Measurements from ENCODE around the gene PI4KA. TPM values are rescaled to one million over a fixed set of nuclear protein-coding genes. Genes with fewer than 3 reads are reported as not detected.

The PI4KA gene
- total RNA-seq, 1 donor from 2014 or later, result 113 TPM

DNA sequence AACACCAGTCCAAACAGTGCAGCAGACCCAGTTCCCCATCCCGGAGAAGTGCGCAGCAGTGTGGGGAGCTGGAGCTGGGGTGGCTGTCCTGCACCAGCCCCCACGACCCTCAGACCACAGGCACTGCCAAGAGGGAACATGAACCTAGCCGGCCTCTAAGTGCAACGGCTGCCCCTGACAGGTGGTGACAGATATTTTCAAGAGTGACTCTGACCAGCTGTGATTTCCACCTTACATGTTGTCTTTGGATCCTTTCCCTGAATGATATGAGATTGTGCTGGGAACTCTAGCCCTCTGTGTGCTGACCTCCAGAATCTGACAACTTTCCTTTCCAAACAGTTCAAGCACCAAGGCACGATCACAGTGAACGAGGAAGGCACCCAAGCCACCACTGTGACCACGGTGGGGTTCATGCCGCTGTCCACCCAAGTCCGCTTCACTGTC is 72.1 kb downstream of the PI4KA start:
- H3K36me3 ChIP-seq, result peaks cover 52% of the 10 kb centered on the region
- intact Hi-C loops (cut with DNase I), result no loop called here
- no peak for ATAC-seq
- peaks cover 12% of the 10 kb centered on the region for H3K4me1 ChIP-seq
- H3K27ac ChIP-seq, result no peak overlapping the region
- TF ChIP-seq, protein P1, sequence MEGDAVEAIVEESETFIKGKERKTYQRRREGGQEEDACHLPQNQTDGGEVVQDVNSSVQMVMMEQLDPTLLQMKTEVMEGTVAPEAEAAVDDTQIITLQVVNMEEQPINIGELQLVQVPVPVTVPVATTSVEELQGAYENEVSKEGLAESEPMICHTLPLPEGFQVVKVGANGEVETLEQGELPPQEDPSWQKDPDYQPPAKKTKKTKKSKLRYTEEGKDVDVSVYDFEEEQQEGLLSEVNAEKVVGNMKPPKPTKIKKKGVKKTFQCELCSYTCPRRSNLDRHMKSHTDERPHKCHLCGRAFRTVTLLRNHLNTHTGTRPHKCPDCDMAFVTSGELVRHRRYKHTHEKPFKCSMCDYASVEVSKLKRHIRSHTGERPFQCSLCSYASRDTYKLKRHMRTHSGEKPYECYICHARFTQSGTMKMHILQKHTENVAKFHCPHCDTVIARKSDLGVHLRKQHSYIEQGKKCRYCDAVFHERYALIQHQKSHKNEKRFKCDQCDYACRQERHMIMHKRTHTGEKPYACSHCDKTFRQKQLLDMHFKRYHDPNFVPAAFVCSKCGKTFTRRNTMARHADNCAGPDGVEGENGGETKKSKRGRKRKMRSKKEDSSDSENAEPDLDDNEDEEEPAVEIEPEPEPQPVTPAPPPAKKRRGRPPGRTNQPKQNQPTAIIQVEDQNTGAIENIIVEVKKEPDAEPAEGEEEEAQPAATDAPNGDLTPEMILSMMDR (IDR thresholded peaks at IDR 0.05), result no peak
- H3K9me3 ChIP-seq, result no peaks in the 10 kb centered on the region
- no peaks in the 10 kb centered on the region for H3K27me3 ChIP-seq
- DNase-seq, result no peak
- H3K4me3 ChIP-seq, result no peak overlapping the region

DNA sequence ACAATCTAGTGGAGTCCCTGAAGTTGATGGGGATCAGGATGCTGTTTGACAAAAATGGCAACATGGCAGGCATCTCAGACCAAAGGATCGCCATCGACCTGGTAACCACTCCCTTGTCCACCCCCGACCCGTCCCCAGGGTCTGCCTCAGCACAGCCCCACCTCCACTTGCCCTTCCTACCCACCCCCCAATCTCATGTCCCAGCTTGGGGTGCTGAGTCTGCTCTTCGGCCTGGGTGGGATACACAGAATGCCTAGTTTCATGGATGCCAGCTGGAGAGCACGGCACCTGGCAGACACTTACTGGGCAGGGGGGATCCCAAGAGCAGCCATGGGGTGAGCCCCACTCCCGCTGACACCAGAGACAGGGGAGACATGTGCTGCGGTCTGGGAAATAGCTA is 72.6 kb downstream of the PI4KA start:
- intact Hi-C loops (cut with DNase I), result no loop called here
- TF ChIP-seq, protein P1 (IDR thresholded peaks at IDR 0.05), result no peak
- no peak for ATAC-seq

DNA sequence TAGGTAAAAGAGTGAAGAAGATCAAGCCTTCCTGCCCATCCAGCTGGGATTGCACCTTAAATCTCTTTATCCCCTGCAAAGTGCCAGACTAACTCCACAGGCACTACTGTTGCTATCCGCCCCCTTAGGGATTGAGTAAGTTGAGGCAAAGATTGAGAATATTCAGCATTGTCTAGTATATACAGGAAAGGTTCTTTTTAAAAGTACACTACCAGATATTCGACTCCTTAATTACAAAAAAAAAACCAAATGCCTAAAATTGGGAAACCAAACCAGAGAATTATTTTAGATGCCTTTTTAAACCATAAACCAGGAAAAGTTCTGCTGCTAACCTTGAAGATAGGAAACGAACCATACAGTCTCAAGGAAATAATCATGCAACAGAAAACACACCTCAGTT is 73.2 kb downstream of the PI4KA start:
- Histone ChIP-seq H3K4me1 (peaks cover 15% of the 10 kb centered on the region), H3K27ac (no peak overlapping the region), H3K4me3 (no peak overlapping the region), H3K9me3 (no peaks in the 10 kb centered on the region), H3K36me3 (peaks cover 43% of the 10 kb centered on the region), H3K27me3 (no peaks in the 10 kb centered on the region)
- ATAC-seq, result no peak
- intact Hi-C loops (cut with DNase I), result no loop called here
- TF ChIP-seq, protein P1 (IDR thresholded peaks at IDR 0.05), result no peak
- DNase-seq, result no peak

More for the DNA sequence above, 72.6 kb downstream of the PI4KA start:
- no peaks in the 10 kb centered on the region for H3K27me3 ChIP-seq
- peaks cover 15% of the 10 kb centered on the region for H3K4me1 ChIP-seq
- H3K36me3 ChIP-seq, result peaks cover 47% of the 10 kb centered on the region
- no peak overlapping the region for H3K4me3 ChIP-seq
- no peaks in the 10 kb centered on the region for H3K9me3 ChIP-seq
- H3K27ac ChIP-seq, result no peak overlapping the region
- DNase-seq, result no peak

DNA sequence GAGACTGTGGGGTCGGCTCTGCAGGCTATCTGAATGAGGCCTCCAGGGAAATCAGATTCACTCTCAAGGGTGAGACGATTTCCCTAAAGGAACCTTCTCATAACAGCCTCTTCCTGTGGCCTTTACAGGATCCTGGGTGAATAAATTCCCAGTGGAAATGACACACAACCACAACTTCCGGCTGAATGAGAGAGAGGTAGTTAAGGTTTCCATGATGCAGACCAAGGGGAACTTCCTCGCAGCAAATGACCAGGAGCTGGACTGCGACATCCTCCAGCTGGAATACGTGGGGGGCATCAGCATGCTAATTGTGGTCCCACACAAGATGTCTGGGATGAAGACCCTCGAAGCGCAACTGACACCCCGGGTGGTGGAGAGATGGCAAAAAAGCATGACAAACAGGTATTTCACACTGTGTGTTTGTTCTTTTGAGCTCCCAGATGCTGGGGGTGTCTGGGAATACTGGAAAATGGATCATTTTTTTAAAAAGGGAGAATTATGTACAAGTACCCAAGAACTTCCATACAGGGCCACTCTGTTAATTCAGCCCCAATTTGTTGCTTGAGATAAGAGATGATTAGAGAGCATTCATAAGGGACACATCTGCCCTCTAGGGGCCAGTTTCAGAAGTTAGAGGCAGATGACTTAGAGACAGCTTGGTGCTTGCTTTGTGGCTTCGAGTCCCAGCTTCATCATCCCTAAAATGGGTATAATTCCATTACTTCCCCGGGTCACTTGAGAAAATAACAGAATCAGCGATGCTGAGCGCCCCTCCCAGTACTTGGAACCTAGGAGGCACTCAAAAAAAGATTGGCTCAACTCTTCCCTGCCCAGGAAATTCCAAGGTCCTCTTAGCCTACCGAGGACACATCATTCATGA is 74.5 kb downstream of the PI4KA start:
- TF ChIP-seq, protein P1 (IDR thresholded peaks at IDR 0.05), result peak; percentile 76
- no peaks in the 10 kb centered on the region for H3K27me3 ChIP-seq
- peaks cover 41% of the 10 kb centered on the region for H3K36me3 ChIP-seq
- peaks cover 15% of the 10 kb centered on the region for H3K4me1 ChIP-seq
- no peak for DNase-seq
- intact Hi-C loops (cut with DNase I), result no loop called here
- H3K27ac ChIP-seq, result no peak overlapping the region
- H3K9me3 ChIP-seq, result no peaks in the 10 kb centered on the region
- ATAC-seq, result peak; percentile 70
- H3K4me3 ChIP-seq, result no peak overlapping the region

DNA sequence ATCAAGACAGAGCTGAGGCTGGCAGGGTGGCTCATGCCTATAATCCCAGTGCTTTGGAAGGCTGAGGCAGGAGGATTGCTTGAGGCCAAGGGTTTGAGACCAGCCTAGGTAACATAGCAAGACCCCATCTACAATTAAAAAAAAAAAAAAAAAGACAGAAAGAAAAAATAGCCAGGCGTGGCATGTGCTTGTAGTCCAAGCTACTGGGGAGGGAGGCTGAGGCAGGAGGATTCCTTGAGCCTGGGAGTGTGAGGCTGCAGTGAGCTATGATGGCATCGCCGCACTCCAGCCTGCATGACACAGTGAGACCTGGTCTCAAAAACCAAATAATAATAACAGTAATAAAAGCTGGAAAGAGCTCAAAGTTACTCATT is 75.3 kb downstream of the PI4KA start:
- intact Hi-C loops (cut with DNase I), result no loop called here
- peaks cover 16% of the 10 kb centered on the region for H3K4me1 ChIP-seq
- no peak overlapping the region for H3K4me3 ChIP-seq
- H3K27ac ChIP-seq, result no peak overlapping the region
- DNase-seq (no peak), ATAC-seq (no peak)
- H3K36me3 ChIP-seq, result peaks cover 40% of the 10 kb centered on the region
- H3K9me3 ChIP-seq, result no peaks in the 10 kb centered on the region
- TF ChIP-seq, protein P1 (IDR thresholded peaks at IDR 0.05), result no peak
- no peaks in the 10 kb centered on the region for H3K27me3 ChIP-seq
